ENCODE results near the gene CELF3.

DNA sequence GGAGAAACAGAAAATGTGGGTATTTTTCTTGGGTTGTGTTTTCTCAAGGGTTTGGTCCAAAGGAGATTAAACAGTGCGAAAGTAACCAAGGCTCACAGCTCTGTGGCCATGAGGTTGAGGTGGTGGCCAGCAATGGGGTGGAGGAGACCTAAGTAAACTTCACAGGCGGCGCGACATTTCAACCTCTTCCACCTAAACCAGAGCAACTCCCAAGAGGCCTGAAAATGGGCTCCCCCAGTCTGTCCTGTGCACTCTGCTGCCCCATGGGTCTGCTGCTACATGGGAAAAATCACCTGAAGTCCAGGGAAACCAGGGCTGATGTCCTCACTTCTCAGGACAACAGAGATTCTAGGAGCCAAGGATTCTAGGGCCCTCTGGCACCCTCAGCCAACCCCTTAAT is 12.4 kb downstream of the CELF3 start:
- TF ChIP-seq, protein P1, sequence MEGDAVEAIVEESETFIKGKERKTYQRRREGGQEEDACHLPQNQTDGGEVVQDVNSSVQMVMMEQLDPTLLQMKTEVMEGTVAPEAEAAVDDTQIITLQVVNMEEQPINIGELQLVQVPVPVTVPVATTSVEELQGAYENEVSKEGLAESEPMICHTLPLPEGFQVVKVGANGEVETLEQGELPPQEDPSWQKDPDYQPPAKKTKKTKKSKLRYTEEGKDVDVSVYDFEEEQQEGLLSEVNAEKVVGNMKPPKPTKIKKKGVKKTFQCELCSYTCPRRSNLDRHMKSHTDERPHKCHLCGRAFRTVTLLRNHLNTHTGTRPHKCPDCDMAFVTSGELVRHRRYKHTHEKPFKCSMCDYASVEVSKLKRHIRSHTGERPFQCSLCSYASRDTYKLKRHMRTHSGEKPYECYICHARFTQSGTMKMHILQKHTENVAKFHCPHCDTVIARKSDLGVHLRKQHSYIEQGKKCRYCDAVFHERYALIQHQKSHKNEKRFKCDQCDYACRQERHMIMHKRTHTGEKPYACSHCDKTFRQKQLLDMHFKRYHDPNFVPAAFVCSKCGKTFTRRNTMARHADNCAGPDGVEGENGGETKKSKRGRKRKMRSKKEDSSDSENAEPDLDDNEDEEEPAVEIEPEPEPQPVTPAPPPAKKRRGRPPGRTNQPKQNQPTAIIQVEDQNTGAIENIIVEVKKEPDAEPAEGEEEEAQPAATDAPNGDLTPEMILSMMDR (IDR thresholded peaks at IDR 0.05): no peak
- no peak for TF ChIP-seq POLR2A (IDR thresholded peaks at IDR 0.05)
- TF ChIP-seq EP300 (IDR thresholded peaks at IDR 0.05): no peak
